ENCODE data around the gene PTPN23. TPM values are rescaled to one million over a fixed set of nuclear protein-coding genes. Genes with fewer than 3 reads are reported as not detected.

Gene PTPN23
- polyA plus RNA-seq, 1 donor from 2014 or later: 36.2 TPM

DNA sequence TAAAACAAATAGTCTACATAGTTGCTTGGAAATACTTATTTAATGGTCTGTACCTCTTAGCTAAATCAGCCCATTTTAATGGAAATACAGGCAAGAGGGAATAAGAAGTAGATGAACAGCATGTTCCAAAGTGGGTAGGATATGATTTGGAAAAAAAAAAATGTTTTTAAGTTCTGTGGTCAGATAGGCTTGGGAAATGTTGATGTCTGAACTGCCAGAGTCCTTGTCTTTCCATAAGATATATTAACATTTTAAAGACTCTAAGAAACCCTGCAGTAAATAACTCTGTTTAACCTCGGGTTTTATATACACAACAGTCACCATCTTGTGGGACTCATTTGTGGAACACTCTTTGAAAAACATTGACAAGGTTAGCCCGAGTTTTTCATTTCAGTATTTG is 40.0 kb upstream of the PTPN23 start:
- Histone ChIP-seq H3K27me3 (ENCODE audit: insufficient read depth, low read depth, low read length) (no peaks in the 10 kb centered on the region), H4K20me1 (ENCODE audit: insufficient read depth) (no peaks in the 10 kb centered on the region), H2AFZ (ENCODE audit: low read depth, low read length) (no peak overlapping the region), H3K9ac (ENCODE audit: low read length) (no peak overlapping the region), H3F3A (ENCODE audit: insufficient read depth, low read length, poor library complexity, severe bottlenecking) (no peaks in the 10 kb centered on the region), H3K9me3 (ENCODE audit: low read length) (no peaks in the 10 kb centered on the region), H3K9me2 (ENCODE audit: insufficient read depth, low read length) (no peaks in the 10 kb centered on the region), H3K36me3 (ENCODE audit: insufficient read depth, low read length) (no peaks in the 10 kb centered on the region), H3K4me3 (ENCODE audit: low read length) (no peak overlapping the region), H3K4me2 (ENCODE audit: low read length) (no peak overlapping the region), H3K27ac (ENCODE audit: low read length) (no peak overlapping the region), H3K79me2 (replicated peaks; ENCODE audit: insufficient read depth, low read length) (no peaks in the 10 kb centered on the region)
- no peak for TF ChIP-seq EZH2 (IDR thresholded peaks at IDR 0.05; ENCODE audit: borderline replicate concordance, insufficient read depth, low read length, poor library complexity, severe bottlenecking)
- no peak for TF ChIP-seq POLR2AphosphoS5 (IDR thresholded peaks at IDR 0.05)
- no peak for TF ChIP-seq CTCF (IDR thresholded peaks at IDR 0.05; ENCODE audit: poor library complexity, severe bottlenecking)
- TF ChIP-seq MXI1 (conservative IDR thresholded peaks at IDR 0.05; ENCODE audit: poor library complexity, severe bottlenecking): no peak
- TF ChIP-seq REST (IDR thresholded peaks at IDR 0.05; ENCODE audit: borderline replicate concordance): no peak
- TF ChIP-seq SMC3 (conservative IDR thresholded peaks at IDR 0.05; ENCODE audit: poor library complexity): no peak
- TF ChIP-seq RAD21 (conservative IDR thresholded peaks at IDR 0.05): no peak
- no peak for TF ChIP-seq TAF1 (IDR thresholded peaks at IDR 0.05; ENCODE audit: low read depth)
- no peak for TF ChIP-seq EP300 (conservative IDR thresholded peaks at IDR 0.05; ENCODE audit: poor library complexity, severe bottlenecking)

- no peaks in the 10 kb centered on the region for H3K9me3 ChIP-seq (ENCODE audit: low read length)
- no peaks in the 10 kb centered on the region for H3K9me2 ChIP-seq (ENCODE audit: insufficient read depth, low read length)
- no peak for TF ChIP-seq EP300 (conservative IDR thresholded peaks at IDR 0.05; ENCODE audit: poor library complexity, severe bottlenecking)
- TF ChIP-seq MXI1 (conservative IDR thresholded peaks at IDR 0.05; ENCODE audit: poor library complexity, severe bottlenecking): no peak
- no peak for TF ChIP-seq POLR2AphosphoS5 (IDR thresholded peaks at IDR 0.05)
- no peak for TF ChIP-seq TAF1 (IDR thresholded peaks at IDR 0.05; ENCODE audit: low read depth)
- TF ChIP-seq EZH2 (IDR thresholded peaks at IDR 0.05; ENCODE audit: borderline replicate concordance, insufficient read depth, low read length, poor library complexity, severe bottlenecking): no peak
- no peak for TF ChIP-seq CTCF (IDR thresholded peaks at IDR 0.05; ENCODE audit: poor library complexity, severe bottlenecking)
- no peak for TF ChIP-seq SMC3 (conservative IDR thresholded peaks at IDR 0.05; ENCODE audit: poor library complexity)
- H3K9ac ChIP-seq (ENCODE audit: low read length): no peak overlapping the region
- no peaks in the 10 kb centered on the region for H3K79me2 ChIP-seq (replicated peaks; ENCODE audit: insufficient read depth, low read length)
- H3K27me3 ChIP-seq (ENCODE audit: insufficient read depth, low read depth, low read length): no peaks in the 10 kb centered on the region
- no peak overlapping the region for H2AFZ ChIP-seq (ENCODE audit: low read depth, low read length)
- H3K4me3 ChIP-seq (ENCODE audit: low read length): no peak overlapping the region
- no peak overlapping the region for H3K4me2 ChIP-seq (ENCODE audit: low read length)
- no peaks in the 10 kb centered on the region for H3K36me3 ChIP-seq (ENCODE audit: insufficient read depth, low read length)
- no peaks in the 10 kb centered on the region for H3F3A ChIP-seq (ENCODE audit: insufficient read depth, low read length, poor library complexity, severe bottlenecking)
- H3K27ac ChIP-seq (ENCODE audit: low read length): no peak overlapping the region
- no peaks in the 10 kb centered on the region for H4K20me1 ChIP-seq (ENCODE audit: insufficient read depth)
These were observed 38.7 kb upstream of the PTPN23 start for GRCh38 chr3:47342151-47342550.

All from neural cell (in vitro differentiated cells).